Activated B cell treated with CpG ODN at 0.5 μM for 24 hours (primary cell): ENCODE measurements around the gene CPA2. TPM values are rescaled to one million over a fixed set of nuclear protein-coding genes. Genes with fewer than 3 reads are reported as not detected.
"Not testable (repeated sequence)": the region's sequence is repeated elsewhere in the genome, so short reads cannot be mapped to it uniquely, and the experiment has no call there.

ENCODE experiments used
- ATAC-seq: fragments of 200-7000 bp; cut with Tn5 transposase; one replicate; pipeline ENCODE4 v1.10.0; 2021; ENCODE audit warnings: low read depth, mild to moderate bottlenecking, moderate library complexity
- CTCF ChIA-PET: fragments of 350-600 bp; sonication (Branson Sonifier 250); formaldehyde crosslinking; loops from one replicate; lab custom pipeline; 2021; ENCODE audit warnings: antibody characterized with exemption; lab: Charles Lee
- POLR2A ChIA-PET: fragments of 350-600 bp; sonication (Branson Sonifier 250); formaldehyde crosslinking; loops from one replicate; lab custom pipeline; 2021; ENCODE audit warnings: antibody characterized with exemption; lab: Charles Lee
- DNase-seq: peaks from one replicate; pipeline ENCODE4 v3.0.0; 2022
- H3K27ac Mint-ChIP-seq: one replicate; pipeline ENCODE4 v1.8.0; 2020; ENCODE audit warnings: mixed read lengths
- H3K27me3 Mint-ChIP-seq: one replicate; pipeline ENCODE4 v1.8.0; 2021; ENCODE audit warnings: mixed read lengths
- H3K36me3 Mint-ChIP-seq: one replicate; pipeline ENCODE4 v1.8.0; 2021; ENCODE audit warnings: low read depth, mixed read lengths
- H3K4me1 Mint-ChIP-seq: one replicate; pipeline ENCODE4 v1.8.0; 2021; ENCODE audit warnings: mixed read lengths
- H3K4me3 Mint-ChIP-seq: one replicate; pipeline ENCODE4 v1.8.0; 2020; ENCODE audit warnings: mild to moderate bottlenecking, mixed read lengths
- H3K9me3 Mint-ChIP-seq: one replicate; pipeline ENCODE4 v1.8.0; 2020; ENCODE audit warnings: mixed read lengths
- intact Hi-C: fragments of 100-400 bp; cut with micrococcal nuclease; formaldehyde crosslinking; loops from one replicate; pipeline ENCODE4 v1.15.1; 2024
- total RNA-seq: library from RNA; stranded (reverse); gene quantifications from 2 replicates; pipeline ENCODE4 v1.2.3, GENCODE V29; 2022
- TF ChIP-seq, protein P1 (sequence below): fragments of 200-600 bp; IDR thresholded peaks from one replicate; pipeline ENCODE4 v1.8.0; 2022; ENCODE audit warnings: antibody characterized with exemption, mild to moderate bottlenecking

The CPA2 gene
- total RNA-seq, 1 donor from 2014 or later, result not detected

DNA sequence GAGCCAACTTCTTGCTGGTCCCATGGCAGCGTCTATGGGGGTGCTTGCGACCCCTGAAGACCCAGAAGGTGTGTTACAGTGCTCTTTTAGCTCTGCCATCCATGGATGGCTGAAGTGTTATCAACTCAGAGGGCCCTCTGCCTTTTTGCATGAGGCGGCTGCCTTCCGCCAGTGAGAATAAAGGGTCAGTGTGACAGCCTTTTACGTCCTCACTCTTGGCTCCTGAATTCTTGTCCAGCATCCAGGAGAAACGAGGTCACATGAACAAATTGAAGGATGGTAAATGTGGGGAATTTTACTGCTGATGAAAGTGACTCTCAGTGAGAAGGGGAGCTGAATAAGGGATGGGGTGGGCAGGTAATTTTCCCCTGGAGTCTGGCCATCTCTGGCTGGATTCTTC lies 34.9 kb upstream of the CPA2 start:
- Mint-ChIP-seq H3K9me3 (no peaks in the 10 kb centered on the region), H3K36me3 (no peaks in the 10 kb centered on the region), H3K4me1 (no peaks in the 10 kb centered on the region), H3K27ac (no peak overlapping the region), H3K27me3 (peaks cover 9% of the 10 kb centered on the region), H3K4me3 (no peak overlapping the region)
- intact Hi-C loops, result no loop called here
- CTCF ChIA-PET, result no interaction called here
- TF ChIP-seq, protein P1, sequence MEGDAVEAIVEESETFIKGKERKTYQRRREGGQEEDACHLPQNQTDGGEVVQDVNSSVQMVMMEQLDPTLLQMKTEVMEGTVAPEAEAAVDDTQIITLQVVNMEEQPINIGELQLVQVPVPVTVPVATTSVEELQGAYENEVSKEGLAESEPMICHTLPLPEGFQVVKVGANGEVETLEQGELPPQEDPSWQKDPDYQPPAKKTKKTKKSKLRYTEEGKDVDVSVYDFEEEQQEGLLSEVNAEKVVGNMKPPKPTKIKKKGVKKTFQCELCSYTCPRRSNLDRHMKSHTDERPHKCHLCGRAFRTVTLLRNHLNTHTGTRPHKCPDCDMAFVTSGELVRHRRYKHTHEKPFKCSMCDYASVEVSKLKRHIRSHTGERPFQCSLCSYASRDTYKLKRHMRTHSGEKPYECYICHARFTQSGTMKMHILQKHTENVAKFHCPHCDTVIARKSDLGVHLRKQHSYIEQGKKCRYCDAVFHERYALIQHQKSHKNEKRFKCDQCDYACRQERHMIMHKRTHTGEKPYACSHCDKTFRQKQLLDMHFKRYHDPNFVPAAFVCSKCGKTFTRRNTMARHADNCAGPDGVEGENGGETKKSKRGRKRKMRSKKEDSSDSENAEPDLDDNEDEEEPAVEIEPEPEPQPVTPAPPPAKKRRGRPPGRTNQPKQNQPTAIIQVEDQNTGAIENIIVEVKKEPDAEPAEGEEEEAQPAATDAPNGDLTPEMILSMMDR, result no peak
- ATAC-seq, result no peak
- POLR2A ChIA-PET, result no interaction called here
- no peak for DNase-seq

DNA sequence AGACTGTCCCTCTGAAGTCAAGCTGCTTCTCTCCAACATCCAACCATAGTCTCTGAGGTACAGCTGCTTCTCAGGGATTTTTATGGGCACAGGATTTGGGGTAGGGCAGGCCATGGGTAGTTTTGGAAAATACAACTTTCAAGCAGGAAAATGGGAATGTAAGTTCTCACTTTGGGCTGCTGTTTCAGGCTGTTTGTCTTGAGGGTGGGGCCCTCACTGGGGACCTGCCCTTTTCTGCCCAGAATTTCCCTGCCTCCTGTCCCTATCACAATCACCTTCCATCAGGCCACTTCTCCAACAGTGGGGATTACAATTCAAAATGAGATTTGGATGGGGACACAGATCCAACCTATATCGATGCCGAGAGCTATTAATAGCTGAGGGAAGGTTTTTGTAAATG lies 34.5 kb upstream of the CPA2 start:
- peaks cover 12% of the 10 kb centered on the region for H3K27me3 Mint-ChIP-seq
- H3K9me3 Mint-ChIP-seq, result no peaks in the 10 kb centered on the region
- no peak for DNase-seq
- H3K36me3 Mint-ChIP-seq, result no peaks in the 10 kb centered on the region
- no peaks in the 10 kb centered on the region for H3K4me1 Mint-ChIP-seq
- POLR2A ChIA-PET, result no interaction called here
- no peak for ATAC-seq
- intact Hi-C loops, result no loop called here
- no peak overlapping the region for H3K4me3 Mint-ChIP-seq
- TF ChIP-seq, protein P1, result no peak
- CTCF ChIA-PET, result no interaction called here
- no peak overlapping the region for H3K27ac Mint-ChIP-seq

DNA sequence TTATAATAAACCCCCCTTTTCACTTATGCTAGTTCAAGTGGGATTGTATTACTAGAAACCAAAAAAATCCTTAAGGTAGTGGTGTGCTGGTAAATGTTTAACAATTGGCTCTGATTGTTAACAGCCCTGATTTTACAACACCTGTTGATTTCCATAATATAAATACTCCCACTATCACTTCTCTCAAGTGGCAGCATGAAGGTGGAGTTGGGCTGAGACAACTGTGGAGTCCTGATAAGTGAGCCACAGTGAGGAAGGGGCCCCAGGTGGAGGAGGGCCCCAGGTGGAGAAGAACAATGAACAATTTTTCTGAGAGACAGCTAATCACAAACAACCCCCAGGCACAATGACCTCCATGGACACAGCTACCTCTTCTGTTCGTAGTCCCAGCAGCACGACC lies 32.6 kb upstream of the CPA2 start:
- no peaks in the 10 kb centered on the region for H3K36me3 Mint-ChIP-seq
- peaks cover 17% of the 10 kb centered on the region for H3K27me3 Mint-ChIP-seq
- no peaks in the 10 kb centered on the region for H3K9me3 Mint-ChIP-seq
- TF ChIP-seq, protein P1, result no peak
- no peaks in the 10 kb centered on the region for H3K4me1 Mint-ChIP-seq
- no peak overlapping the region for H3K27ac Mint-ChIP-seq
- no peak for DNase-seq
- intact Hi-C loops, result no loop called here
- no peak overlapping the region for H3K4me3 Mint-ChIP-seq
- no peak for ATAC-seq
- CTCF ChIA-PET, result no interaction called here
- POLR2A ChIA-PET, result no interaction called here

DNA sequence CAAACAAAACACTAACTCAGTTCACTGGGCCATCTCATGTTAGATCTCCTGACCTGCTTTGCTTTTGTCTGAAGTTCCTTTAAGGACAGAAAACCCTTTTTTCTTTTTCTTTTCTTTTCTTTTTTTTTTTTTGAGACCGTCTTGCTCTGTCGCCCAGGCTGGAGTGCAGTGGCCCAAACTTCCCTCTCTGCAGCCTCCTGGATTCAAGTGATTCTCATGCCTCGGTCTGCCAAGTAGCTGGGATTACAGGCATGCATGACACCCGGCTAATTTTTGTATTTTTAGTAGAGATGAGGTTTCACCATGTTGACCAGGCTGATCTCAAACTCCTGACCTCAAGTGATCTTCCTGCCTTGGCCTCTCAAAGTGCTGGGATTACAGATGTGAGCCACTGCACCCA lies 30.3 kb upstream of the CPA2 start:
- CTCF ChIA-PET, H3K27ac Mint-ChIP-seq, H3K36me3 Mint-ChIP-seq, ATAC-seq, H3K4me3 Mint-ChIP-seq, H3K4me1 Mint-ChIP-seq, POLR2A ChIA-PET, DNase-seq, intact Hi-C loops, H3K9me3 Mint-ChIP-seq: not testable (repeated sequence)
- peaks cover 17% of the 10 kb centered on the region for H3K27me3 Mint-ChIP-seq

DNA sequence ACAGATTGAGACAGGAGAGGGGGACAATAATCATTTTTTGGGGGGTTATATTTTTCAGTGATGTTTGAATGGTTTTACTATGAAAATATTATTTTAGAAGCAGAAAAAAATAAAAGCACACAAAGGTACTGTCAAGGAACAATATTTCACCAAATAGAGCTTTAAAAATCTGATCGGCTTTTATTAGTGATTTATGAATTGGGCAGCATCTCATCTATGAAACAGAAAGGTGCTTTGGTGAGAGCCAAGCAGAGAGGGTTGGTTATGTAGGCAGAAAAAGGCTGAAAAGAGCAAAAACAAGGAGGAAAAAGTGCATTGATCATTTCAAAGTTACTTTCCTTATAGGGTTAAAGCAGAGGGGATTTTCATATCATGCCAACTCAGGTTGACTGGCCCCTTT lies 26.4 kb upstream of the CPA2 start:
- H3K27ac Mint-ChIP-seq, result no peak overlapping the region
- no peaks in the 10 kb centered on the region for H3K9me3 Mint-ChIP-seq
- DNase-seq (no peak), ATAC-seq (no peak)
- peaks cover 9% of the 10 kb centered on the region for H3K4me1 Mint-ChIP-seq
- no peaks in the 10 kb centered on the region for H3K36me3 Mint-ChIP-seq
- ChIA-PET CTCF (no interaction called here), POLR2A (interaction anchor here (0.7 kb wide), 1 partner anchor 878 kb away, joined by 5 read pairs; no protein-coding TSS in a partner anchor)
- intact Hi-C loops, result no loop called here
- TF ChIP-seq, protein P1, result no peak
- H3K27me3 Mint-ChIP-seq, result peaks cover 17% of the 10 kb centered on the region
- H3K4me3 Mint-ChIP-seq, result no peak overlapping the region
